SU-DHL-6 (cell line): ENCODE measurements around the gene YBX2.

Experiments
- EZH2phosphoT487 ChIP-seq: fragments of 200-600 bp; sonication (generic), shearing (Covaris generic); conservative IDR thresholded peaks from 2 replicates; pipeline ENCODE4 v1.6.1; 2018; ENCODE audit warnings: mild to moderate bottlenecking, antibody characterized with exemption, low read length, moderate library complexity, mixed read lengths
- TF ChIP-seq, protein P1 (sequence below): fragments of 200-600 bp; sonication (generic); IDR thresholded peaks from one replicate; pipeline ENCODE4 v1.5.1; 2017; ENCODE audit warnings: antibody characterized with exemption, mild to moderate bottlenecking, low read length, moderate library complexity; ENCODE audit not compliant: insufficient read depth, poor library complexity, severe bottlenecking

- TF ChIP-seq, protein P1, sequence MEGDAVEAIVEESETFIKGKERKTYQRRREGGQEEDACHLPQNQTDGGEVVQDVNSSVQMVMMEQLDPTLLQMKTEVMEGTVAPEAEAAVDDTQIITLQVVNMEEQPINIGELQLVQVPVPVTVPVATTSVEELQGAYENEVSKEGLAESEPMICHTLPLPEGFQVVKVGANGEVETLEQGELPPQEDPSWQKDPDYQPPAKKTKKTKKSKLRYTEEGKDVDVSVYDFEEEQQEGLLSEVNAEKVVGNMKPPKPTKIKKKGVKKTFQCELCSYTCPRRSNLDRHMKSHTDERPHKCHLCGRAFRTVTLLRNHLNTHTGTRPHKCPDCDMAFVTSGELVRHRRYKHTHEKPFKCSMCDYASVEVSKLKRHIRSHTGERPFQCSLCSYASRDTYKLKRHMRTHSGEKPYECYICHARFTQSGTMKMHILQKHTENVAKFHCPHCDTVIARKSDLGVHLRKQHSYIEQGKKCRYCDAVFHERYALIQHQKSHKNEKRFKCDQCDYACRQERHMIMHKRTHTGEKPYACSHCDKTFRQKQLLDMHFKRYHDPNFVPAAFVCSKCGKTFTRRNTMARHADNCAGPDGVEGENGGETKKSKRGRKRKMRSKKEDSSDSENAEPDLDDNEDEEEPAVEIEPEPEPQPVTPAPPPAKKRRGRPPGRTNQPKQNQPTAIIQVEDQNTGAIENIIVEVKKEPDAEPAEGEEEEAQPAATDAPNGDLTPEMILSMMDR, result no peak
- TF ChIP-seq EZH2phosphoT487, result no peak
Observed at GRCh38 chr17:7330638-7331015, 36.2 kb upstream of the YBX2 start.
